GM19043 (cell line): Measurements from ENCODE around the gene RBL1.
"Not testable (repeated sequence)": the region's sequence is repeated elsewhere in the genome, so short reads cannot be mapped to it uniquely, and the experiment has no call there.

Experiments used
- ATAC-seq: cut with Tn5 transposase; IDR thresholded peaks from one replicate; pipeline ENCODE4 v1.9.1; 2021; ENCODE audit warnings: low read depth; ENCODE audit not compliant: unreplicated experiment

Gene RBL1

GRCh38 chr20:37001634-37002033, 94.2 kb downstream of the RBL1 start:
- not testable (repeated sequence) for ATAC-seq

GRCh38 chr20:37000171-37000570, 95.6 kb downstream of the RBL1 start:
- ATAC-seq: not testable (repeated sequence)

- ATAC-seq: no peak
Observed at GRCh38 chr20:36998652-36999051, 97.1 kb downstream of the RBL1 start.

GRCh38 chr20:36997121-36997520, 98.7 kb downstream of the RBL1 start:
- ATAC-seq: no peak

GRCh38 chr20:36994221-36994620, 101.6 kb downstream of the RBL1 start:
- not testable (repeated sequence) for ATAC-seq

GRCh38 chr20:36992802-36993334, 102.9 kb downstream of the RBL1 start:
- no peak for ATAC-seq

- ATAC-seq: no peak
Observed at GRCh38 chr20:36991703-36992102, 104.1 kb downstream of the RBL1 start.

- no peak for ATAC-seq
Observed at GRCh38 chr20:36989797-36990196, 106.0 kb downstream of the RBL1 start.

GRCh38 chr20:36988494-36988966, 107.3 kb downstream of the RBL1 start:
- ATAC-seq: no peak

- ATAC-seq: no peak
Observed at GRCh38 chr20:36984257-36984638, 111.5 kb downstream of the RBL1 start.

- ATAC-seq: no peak
Observed at GRCh38 chr20:36975099-36975818, 120.5 kb downstream of the RBL1 start.

- ATAC-seq: no peak
Observed at GRCh38 chr20:36974660-36975059, 121.1 kb downstream of the RBL1 start.

- ATAC-seq: no peak
Observed at GRCh38 chr20:36971103-36971502, 124.7 kb downstream of the RBL1 start.

GRCh38 chr20:36969478-36970186, 126.2 kb downstream of the RBL1 start:
- no peak for ATAC-seq

GRCh38 chr20:36969051-36969450, 126.7 kb downstream of the RBL1 start:
- no peak for ATAC-seq

- no peak for ATAC-seq
Observed at GRCh38 chr20:36967636-36968035, 128.2 kb downstream of the RBL1 start.

- ATAC-seq: not testable (repeated sequence)
Observed at GRCh38 chr20:36966965-36967364, 128.8 kb downstream of the RBL1 start.

- ATAC-seq: not testable (repeated sequence)
Observed at GRCh38 chr20:36962354-36962941, 133.3 kb downstream of the RBL1 start.

- no peak for ATAC-seq
Observed at GRCh38 chr20:36959242-36959641, 136.6 kb downstream of the RBL1 start.

GRCh38 chr20:36957875-36958667, 137.7 kb downstream of the RBL1 start:
- ATAC-seq: no peak

GRCh38 chr20:36956674-36957073, 139.1 kb downstream of the RBL1 start:
- no peak for ATAC-seq
